Brain pericyte (primary cell): ENCODE measurements around the gene NT5C.
"Not testable (repeated sequence)": the region's sequence is repeated elsewhere in the genome, so short reads cannot be mapped to it uniquely, and the experiment has no call there.

Experiments
- DNase-seq: peaks from one replicate; pipeline ENCODE4 v3.0.0-alpha.2; 2012; ENCODE audit warnings: low read depth, low spot score

Gene NT5C

DNA sequence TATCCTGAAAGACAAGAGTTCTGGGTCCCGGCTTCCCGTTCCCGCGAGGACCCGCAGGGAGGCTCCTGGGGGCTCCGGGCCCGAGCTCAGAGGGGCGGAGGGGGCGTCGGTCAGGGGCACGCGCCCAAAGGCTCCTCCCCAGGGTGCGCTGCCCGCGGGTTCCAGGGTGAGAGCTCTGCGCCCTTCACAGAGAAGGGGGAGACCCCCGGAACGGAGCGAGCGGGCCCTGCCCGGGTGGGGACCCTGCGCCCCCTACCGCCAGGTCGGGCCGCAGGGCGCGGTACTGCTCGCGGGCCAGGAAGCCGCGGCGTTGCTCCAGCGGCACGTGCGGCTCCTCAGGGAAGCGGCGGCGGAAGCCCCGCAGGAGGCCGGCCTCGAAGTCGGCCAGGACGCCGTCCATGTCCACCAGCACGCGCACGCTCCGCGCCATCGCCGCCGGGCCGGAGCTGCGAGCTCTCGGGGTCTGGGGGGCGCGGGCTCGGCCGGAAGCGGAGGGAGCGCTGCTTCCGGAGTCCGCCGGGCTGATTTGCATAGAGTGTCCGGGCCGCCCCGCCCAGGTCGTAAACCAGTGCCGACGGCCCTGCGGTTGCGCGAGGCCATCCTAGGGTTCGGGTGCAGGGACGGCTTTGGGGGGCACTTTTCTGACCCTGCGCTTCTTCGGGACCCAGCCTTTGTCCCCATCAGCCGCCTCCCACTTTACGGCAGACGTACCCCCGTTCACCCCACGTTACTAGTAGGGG is at the start of gene NT5C:
Gene NT5C, minus strand, starts transcription at position 465 of the 740 bp plus-strand sequence. Its CDS starts 35 bp downstream, at position 430.
- peak; percentile 31 for DNase-seq

DNA sequence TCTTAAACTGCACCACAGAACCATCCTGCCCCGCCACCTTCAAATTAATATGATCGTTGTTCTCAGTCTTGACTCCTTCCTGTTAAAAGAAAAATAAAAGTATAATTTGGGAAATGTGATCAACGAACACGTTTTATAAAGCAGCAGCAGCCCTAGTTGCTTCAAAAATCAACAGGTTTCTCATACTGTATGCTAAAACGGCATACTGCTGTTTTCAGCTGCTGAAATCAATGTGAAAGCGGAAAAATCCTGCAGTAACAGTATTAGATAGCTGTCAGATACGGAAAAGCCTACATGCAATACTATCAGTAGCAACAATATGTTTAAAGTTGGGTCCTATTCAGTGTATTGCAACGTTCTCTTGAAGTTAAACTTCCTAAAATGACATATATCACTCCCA is 49.6 kb upstream of the NT5C start:
- DNase-seq: no peak

GRCh38 chr17:75178453-75178852 is 46.9 kb upstream of the NT5C start:
- DNase-seq: no peak

DNA sequence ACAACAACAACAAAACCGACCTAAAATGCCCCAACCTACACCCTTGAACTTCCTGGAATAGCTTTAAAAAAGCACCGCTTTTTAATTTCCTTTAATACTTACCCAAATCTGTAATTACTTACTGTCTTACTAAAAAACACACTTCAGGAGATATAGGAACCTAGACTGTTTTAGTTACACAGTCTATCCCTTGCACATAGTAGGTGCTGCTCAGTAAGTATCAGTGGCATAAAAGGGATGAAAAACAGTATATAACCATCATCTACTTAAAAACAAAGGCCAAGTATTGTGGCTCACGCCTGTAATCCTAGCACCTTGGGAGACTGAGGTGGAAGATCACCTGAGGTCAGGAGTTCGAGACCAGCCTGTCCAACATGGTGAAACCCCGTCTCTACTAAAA is 45.1 kb upstream of the NT5C start:
- no peak for DNase-seq

DNA sequence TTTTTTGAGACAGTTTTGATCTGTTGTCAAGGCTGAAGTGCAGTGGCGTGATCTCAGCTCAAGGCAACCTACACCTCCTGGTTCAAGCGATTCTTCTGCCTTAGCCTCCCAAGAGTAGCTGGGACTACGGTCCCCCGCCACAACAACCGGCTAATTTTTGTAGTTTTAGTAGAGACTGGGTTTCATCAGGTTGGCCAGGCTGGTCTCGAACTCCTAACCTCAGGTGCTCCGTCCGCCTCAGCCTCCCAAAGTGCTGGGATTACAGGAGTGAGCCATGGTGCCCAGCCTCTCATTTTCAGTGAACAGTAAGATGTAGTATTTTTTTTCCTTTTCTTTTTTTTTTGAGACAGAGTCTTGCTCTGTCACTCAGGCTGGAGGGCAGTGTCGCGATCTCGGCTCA is 43.5 kb upstream of the NT5C start:
- DNase-seq: no peak

DNA sequence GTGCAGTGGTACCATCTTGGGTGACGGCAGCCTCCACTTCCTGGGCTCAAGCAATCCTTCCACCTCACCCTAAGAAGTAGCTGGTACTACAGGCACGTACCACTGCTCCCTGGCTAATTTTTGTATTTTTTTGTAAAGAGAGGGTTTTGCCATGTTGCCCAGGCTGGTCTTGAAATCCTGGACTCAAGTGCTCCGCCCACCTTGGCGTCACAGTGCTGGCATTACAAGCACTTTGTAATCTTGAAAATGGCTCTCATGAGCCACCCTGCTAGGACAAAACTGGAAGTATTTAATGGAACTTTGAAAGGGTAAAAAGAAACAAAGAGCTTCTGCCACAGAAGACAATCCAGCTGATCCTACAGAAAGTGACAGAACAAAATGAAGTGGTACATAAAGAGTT is 42.0 kb upstream of the NT5C start:
- no peak for DNase-seq

DNA sequence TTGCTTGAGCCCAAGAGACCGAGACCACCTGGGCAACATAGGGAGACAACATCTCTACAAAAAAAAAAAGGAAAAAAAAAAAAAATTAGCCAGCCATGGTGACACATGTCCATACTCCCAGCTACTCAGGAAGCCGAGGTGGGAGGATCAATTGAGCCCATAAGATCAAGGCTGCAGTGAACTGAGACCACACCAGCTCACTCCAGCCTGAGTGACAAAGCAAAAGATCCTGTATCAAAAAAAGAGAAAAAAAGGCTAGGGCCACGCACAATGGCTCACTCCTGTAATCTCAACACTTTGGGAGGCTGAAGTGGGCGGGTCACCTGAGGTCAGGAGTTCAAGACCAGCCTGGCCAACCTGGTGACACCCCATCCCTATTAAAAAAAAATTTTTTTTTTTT is 37.5 kb upstream of the NT5C start:
- DNase-seq: no peak

DNA sequence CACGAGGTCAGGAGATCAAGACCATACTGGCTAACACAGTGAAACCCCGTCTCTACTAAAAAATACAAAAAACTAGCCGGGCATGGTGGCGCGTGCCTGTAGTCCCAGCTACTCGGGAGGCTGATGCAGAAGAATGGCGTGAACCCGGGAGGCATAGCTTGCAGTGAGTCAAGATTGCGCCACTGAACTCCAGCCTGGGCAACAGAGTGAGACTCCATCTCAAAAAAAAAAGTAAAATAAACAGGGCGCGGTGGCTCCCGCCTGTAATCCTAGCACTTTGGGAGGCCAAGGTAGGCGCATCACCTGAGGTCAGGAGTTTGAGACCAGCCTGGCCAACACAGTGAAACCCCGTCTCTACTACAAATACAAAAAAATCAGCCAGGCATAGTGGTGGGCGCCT is 33.1 kb upstream of the NT5C start:
- not testable (repeated sequence) for DNase-seq

DNA sequence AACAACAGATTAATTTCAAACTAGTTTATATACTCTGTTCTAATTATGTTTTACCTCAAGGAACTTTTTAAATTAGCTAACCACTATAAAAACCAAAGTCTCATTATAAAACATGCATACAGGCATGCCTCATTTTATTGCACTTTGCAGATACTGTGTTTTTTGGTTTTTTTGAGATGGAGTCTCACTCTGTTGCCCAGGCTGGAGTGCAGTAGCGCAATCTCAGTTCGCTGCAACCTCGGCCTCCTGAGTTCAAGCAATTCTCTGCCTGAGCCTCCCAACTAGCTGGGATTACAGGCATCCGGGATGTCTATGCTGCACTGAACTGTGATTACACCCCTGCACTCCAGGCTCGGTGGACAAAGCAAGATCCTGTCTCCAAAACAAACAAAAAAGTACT is 31.5 kb upstream of the NT5C start:
- DNase-seq: no peak

DNA sequence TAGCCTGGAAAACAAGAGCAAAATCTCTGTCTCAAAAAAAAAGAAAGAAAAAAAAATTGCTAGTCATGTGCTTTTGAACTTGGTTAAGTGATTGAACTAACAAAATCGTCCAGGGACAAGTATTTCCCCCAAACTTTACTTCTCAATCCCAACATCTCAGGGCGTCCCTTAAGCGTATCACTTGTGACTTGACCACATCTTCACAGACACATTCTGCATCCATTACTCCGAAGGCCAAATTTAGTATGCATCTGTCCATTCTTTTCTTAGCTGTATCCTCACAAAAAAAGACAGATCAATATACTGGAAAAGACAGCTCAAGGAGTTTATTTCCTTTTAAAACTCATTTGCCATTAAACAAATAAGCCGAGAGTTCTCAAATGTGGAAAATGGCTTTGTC is 28.7 kb upstream of the NT5C start:
- DNase-seq: no peak

DNA sequence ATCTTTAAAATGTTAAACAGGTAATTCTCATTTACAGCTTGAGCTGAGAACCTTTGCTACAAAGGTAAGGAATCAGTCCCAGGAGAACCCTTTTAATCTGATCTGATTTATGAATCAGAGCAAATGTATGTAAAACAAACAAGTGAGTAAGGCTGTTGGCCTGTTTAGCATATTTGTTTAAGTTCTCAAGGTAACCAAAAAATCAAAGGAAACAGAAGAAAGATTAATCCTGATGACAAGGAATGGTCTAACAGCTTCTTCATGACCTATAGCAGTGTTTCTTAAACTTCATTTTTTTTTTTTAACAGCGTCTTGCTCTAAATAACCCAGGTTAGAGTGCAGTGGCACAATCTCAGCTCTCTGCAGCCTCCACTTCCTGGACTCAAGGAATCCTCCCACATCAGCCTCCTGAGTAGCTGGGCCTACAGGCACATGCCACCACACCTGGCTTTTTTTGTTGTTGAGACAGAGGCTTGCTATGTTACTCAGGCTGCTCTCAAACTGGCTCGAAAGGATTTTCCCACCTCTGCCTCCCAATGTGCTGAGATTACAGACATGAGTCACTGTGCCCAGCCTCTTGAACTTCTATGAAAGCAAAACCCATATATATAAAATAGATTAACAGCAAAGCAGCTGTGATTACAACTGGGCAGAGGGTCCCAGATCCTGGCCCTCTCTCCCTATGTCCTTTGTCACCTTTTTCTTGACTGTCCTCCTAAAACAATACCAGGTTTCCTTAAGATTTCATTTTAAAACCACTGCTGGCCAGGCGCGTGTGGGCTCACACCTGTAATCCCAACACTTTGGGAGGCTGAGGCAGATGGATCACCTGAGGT is 27.9 kb upstream of the NT5C start:
- no peak for DNase-seq

GRCh38 chr17:75158480-75158879 is 26.9 kb upstream of the NT5C start:
- not testable (repeated sequence) for DNase-seq

- no peak for DNase-seq
These were observed 23.7 kb upstream of the NT5C start for GRCh38 chr17:75155191-75155601.

GRCh38 chr17:75154195-75155106 is 22.9 kb upstream of the NT5C start, which contains the start of gene JPT1:
Gene JPT1 (minus strand): TSS chr17:75154512. CDS start chr17:75154397, 115 bp downstream.
- DNase-seq: peak; percentile 96

DNA sequence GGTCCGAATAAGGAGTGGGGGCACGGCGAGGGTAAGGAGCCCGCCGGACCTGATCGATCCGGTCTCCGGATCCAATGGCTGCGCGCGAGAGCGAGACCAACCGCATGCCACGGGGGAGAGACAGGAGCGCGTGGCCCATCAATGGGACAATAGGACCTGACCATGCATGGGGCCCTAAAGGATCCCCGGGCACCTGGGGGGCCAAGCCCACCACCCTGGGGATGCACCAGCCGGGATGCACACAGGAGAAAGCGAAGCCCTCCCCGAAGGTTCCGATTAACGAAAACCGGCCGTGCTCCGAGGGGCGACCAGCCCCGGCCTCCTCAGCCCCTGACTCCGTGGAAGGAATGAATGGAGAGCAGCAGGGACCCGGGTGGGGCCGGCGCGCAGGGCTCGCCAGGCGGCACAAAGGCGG is 22.2 kb upstream of the NT5C start:
- DNase-seq: no peak

GRCh38 chr17:75152922-75153779 is 21.6 kb upstream of the NT5C start:
- DNase-seq: no peak

- DNase-seq: no peak
These were observed 21.0 kb upstream of the NT5C start for GRCh38 chr17:75152523-75152921.

- no peak for DNase-seq
These were observed 20.4 kb upstream of the NT5C start for GRCh38 chr17:75151930-75152329.

DNA sequence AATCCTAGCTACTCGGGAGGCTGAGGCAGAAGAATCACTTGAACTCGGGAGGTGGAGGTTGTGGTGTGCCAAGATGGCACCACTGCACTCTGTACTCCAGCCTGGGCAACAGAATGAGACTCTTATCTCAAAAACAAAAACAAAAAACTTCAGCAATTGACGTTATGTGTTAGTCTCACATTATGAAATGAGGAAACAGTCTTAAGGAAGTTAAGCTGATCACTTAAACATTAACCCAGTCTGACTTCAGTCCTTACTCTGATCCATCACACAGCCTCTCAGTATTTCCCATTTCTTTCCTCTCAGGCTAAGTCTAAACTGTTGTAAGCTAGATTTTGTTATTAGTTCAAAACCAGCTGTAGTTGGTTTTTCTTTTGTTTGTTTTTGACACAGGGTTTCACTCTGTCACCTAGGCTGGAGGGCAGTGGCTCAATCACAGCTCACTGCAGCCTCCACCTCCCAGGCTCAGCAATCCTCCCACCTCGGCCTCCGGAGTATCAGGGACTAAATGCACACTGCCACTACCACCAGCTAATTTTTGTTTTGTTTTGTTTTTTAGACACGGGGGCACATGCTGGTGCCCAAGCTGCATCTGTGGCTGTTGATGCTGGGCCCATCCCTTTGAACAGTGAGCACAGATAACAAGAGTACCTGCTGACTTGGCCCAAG is 16.5 kb upstream of the NT5C start:
- DNase-seq: no peak

DNA sequence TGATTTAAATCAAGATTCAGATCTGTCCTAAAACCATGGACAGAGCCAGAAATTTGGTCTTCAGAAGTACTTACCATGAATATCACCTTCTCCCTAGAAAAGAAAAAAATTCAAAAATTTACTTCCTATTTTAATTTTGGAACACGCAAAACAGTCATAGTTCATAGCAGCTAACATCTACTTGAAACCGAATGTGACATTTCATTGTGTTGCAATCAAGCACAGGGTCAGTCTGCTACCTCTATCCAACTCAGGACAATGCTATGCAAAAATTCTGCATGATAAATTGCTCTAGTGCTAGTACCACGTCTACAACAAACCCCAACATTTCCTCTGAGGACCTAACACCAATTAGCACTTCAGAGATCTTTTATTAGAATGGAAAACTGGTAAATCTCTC is 15.1 kb upstream of the NT5C start:
- DNase-seq: no peak
